Vagina (tissue), 2 donors: ENCODE data around the gene LARP1. TPM values are rescaled to one million over a fixed set of nuclear protein-coding genes. Genes with fewer than 3 reads are reported as not detected.

Experiments
- DNase-seq, 2 donors: peaks; one replicate each; pipeline ENCODE4 v3.0.0-alpha.2; 2017; ENCODE audit errors: extremely low spot score in 2 of 2
- H3K27ac ChIP-seq: fragments of 200-600 bp; sonication (generic); one replicate; pipeline ENCODE4 v1.5.1; 2019
- H3K27me3 ChIP-seq: fragments of 200-600 bp; sonication (generic); one replicate; pipeline ENCODE4 v1.5.1; 2019
- H3K36me3 ChIP-seq, 2 donors: fragments of 200-600 bp; sonication (generic); one replicate each; pipeline ENCODE4 v1.5.1; 2017 to 2019
- H3K4me1 ChIP-seq: fragments of 200-600 bp; sonication (generic); one replicate; pipeline ENCODE4 v1.5.1; 2019
- H3K4me3 ChIP-seq, 2 donors: fragments of 200-600 bp; sonication (generic); 1 replicate in 1 of 2; 2 replicates in 1 of 2; pipeline ENCODE4 v1.5.1; 2016 to 2019
- H3K9me3 ChIP-seq: fragments of 200-600 bp; sonication (generic); one replicate; pipeline ENCODE4 v1.5.1; 2019
- CTCF ChIP-seq, 3 experiments: fragments of 450-650 bp in 2 of 3; fragments of 200-600 bp in 1 of 3; sonication (generic) in 1 of 3; IDR thresholded peaks; one replicate each; pipeline ENCODE4 v1.5.1; 2017 to 2019; ENCODE audit warnings: antibody characterized with exemption in 3 of 3, mild to moderate bottlenecking in 2 of 3, moderate library complexity in 2 of 3
- POLR2A ChIP-seq, 2 donors: fragments of 450-650 bp; IDR thresholded peaks; one replicate each; pipeline ENCODE4 v1.6.1; 2017; ENCODE audit warnings: antibody characterized with exemption in 2 of 2, mild to moderate bottlenecking in 2 of 2, moderate library complexity in 2 of 2
- POLR2AphosphoS5 ChIP-seq, 2 donors: sonication (generic); formaldehyde crosslinking; IDR thresholded peaks; one replicate each; pipeline ENCODE4 v1.9.0; 2017; ENCODE audit warnings: antibody characterized with exemption in 2 of 2, mild to moderate bottlenecking in 2 of 2, low read depth in 1 of 2; ENCODE audit not compliant: insufficient read depth in 1 of 2
- intact Hi-C: fragments of 100-400 bp; cut with DNase I; formaldehyde crosslinking; loops from one replicate; pipeline ENCODE4 v1.15.1; 2023
- total RNA-seq: library from RNA; depleted of rRNA; stranded (reverse); fragments of >200 nt; gene quantifications from one replicate; pipeline ENCODE4 v1.2.3, GENCODE V29; 2016

LARP1 gene
- total RNA-seq, 1 donor from 2014 or later = 98.0 TPM

- Histone ChIP-seq H3K27ac (no peak overlapping the region), H3K4me3 (no peak overlapping the region), H3K9me3 (no peaks in the 10 kb centered on the region), H3K36me3 (no peaks in the 10 kb centered on the region), H3K4me1 (peaks cover 8% of the 10 kb centered on the region), H3K27me3 (no peaks in the 10 kb centered on the region)
- intact Hi-C loops = no loop called here
- no peak for DNase-seq
- no peak for TF ChIP-seq POLR2A (IDR thresholded peaks at IDR 0.05)
- no peak for TF ChIP-seq POLR2AphosphoS5 (IDR thresholded peaks at IDR 0.05; ENCODE audit: insufficient read depth in 1 of 2, low read depth in 1 of 2)
- no peak for TF ChIP-seq CTCF (IDR thresholded peaks at IDR 0.05)
Measured at GRCh38 chr5:154721481-154722058, 33.6 kb upstream of the LARP1 start.

- no peak for DNase-seq
- H3K27ac ChIP-seq = no peak overlapping the region
- no peaks in the 10 kb centered on the region for H3K9me3 ChIP-seq
- peaks cover 8% of the 10 kb centered on the region for H3K4me1 ChIP-seq
- H3K36me3 ChIP-seq = no peaks in the 10 kb centered on the region
- no peak overlapping the region for H3K4me3 ChIP-seq
- intact Hi-C loops = no loop called here
- TF ChIP-seq POLR2A (IDR thresholded peaks at IDR 0.05) = no peak
- TF ChIP-seq CTCF (IDR thresholded peaks at IDR 0.05) = no peak
- TF ChIP-seq POLR2AphosphoS5 (IDR thresholded peaks at IDR 0.05; ENCODE audit: insufficient read depth in 1 of 2, low read depth in 1 of 2) = no peak
- no peaks in the 10 kb centered on the region for H3K27me3 ChIP-seq
Measured at GRCh38 chr5:154722097-154722496, 33.1 kb upstream of the LARP1 start.

GRCh38 chr5:154722936-154723335 is 32.2 kb upstream of the LARP1 start:
- H3K4me3 ChIP-seq = no peak overlapping the region
- no peak for TF ChIP-seq POLR2A (IDR thresholded peaks at IDR 0.05)
- TF ChIP-seq POLR2AphosphoS5 (IDR thresholded peaks at IDR 0.05; ENCODE audit: insufficient read depth in 1 of 2, low read depth in 1 of 2) = no peak
- no peak for TF ChIP-seq CTCF (IDR thresholded peaks at IDR 0.05)
- H3K36me3 ChIP-seq = no peaks in the 10 kb centered on the region
- H3K4me1 ChIP-seq = peaks cover 8% of the 10 kb centered on the region
- intact Hi-C loops = no loop called here
- no peak overlapping the region for H3K27ac ChIP-seq
- H3K27me3 ChIP-seq = no peaks in the 10 kb centered on the region
- no peaks in the 10 kb centered on the region for H3K9me3 ChIP-seq
- DNase-seq = no peak

- no peak for DNase-seq
Measured at GRCh38 chr5:154723740-154724505, 31.3 kb upstream of the LARP1 start.

More at GRCh38 chr5:154723740-154724505, 31.3 kb upstream of the LARP1 start:
- no peaks in the 10 kb centered on the region for H3K9me3 ChIP-seq
- H3K36me3 ChIP-seq = no peaks in the 10 kb centered on the region
- H3K4me1 ChIP-seq = peaks cover 8% of the 10 kb centered on the region
- no peak overlapping the region for H3K27ac ChIP-seq
- TF ChIP-seq POLR2AphosphoS5 (IDR thresholded peaks at IDR 0.05; ENCODE audit: insufficient read depth in 1 of 2, low read depth in 1 of 2) (no peak), POLR2A (IDR thresholded peaks at IDR 0.05) (no peak), CTCF (IDR thresholded peaks at IDR 0.05) (no peak)
- no peaks in the 10 kb centered on the region for H3K27me3 ChIP-seq
- intact Hi-C loops = no loop called here
- no peak overlapping the region for H3K4me3 ChIP-seq
